ENCODE data around the gene SPATS1. TPM values are rescaled to one million over a fixed set of nuclear protein-coding genes. Genes with fewer than 3 reads are reported as not detected.

The SPATS1 gene
- total RNA-seq, 1 experiment from 2014 or later: not detected

GRCh38 chr6:44359973-44360372, 17.5 kb downstream of the SPATS1 start:
- ChIA-PET POLR2A (no interaction called here), CTCF (no interaction called here)
- Mint-ChIP-seq H3K4me3 (ENCODE audit: unreplicated experiment) (no peak overlapping the region), H3K27ac (ENCODE audit: low read depth, unreplicated experiment) (no peak overlapping the region), H3K36me3 (ENCODE audit: insufficient read depth, unreplicated experiment) (no peaks in the 10 kb centered on the region), H3K4me1 (ENCODE audit: insufficient read depth, unreplicated experiment) (peaks cover 4% of the 10 kb centered on the region), H3K9me3 (ENCODE audit: unreplicated experiment) (no peaks in the 10 kb centered on the region), H3K27me3 (ENCODE audit: insufficient read depth, unreplicated experiment) (peaks cover 59% of the 10 kb centered on the region)
- no peak for TF ChIP-seq CTCF (IDR thresholded peaks at IDR 0.05; ENCODE audit: unreplicated experiment)
- intact Hi-C loops (cut with micrococcal nuclease): no loop called here
- DNase-seq (ENCODE audit: unreplicated experiment): no peak
- no TSS peak for BruUV-seq (replicated peaks)

- Mint-ChIP-seq H3K36me3 (ENCODE audit: insufficient read depth, unreplicated experiment) (no peaks in the 10 kb centered on the region), H3K4me3 (ENCODE audit: unreplicated experiment) (no peak overlapping the region), H3K27me3 (ENCODE audit: insufficient read depth, unreplicated experiment) (peaks cover 44% of the 10 kb centered on the region), H3K27ac (ENCODE audit: low read depth, unreplicated experiment) (no peak overlapping the region), H3K9me3 (ENCODE audit: unreplicated experiment) (no peaks in the 10 kb centered on the region), H3K4me1 (ENCODE audit: insufficient read depth, unreplicated experiment) (peaks cover 4% of the 10 kb centered on the region)
- ChIA-PET POLR2A (interaction anchor here (0.7 kb wide), 1 partner anchor 21 kb away, joined by 3 read pairs; no protein-coding TSS in a partner anchor), CTCF (no interaction called here)
- no TSS peak for BruUV-seq (replicated peaks)
- intact Hi-C loops (cut with micrococcal nuclease): no loop called here
- DNase-seq (ENCODE audit: unreplicated experiment): no peak
- TF ChIP-seq CTCF (IDR thresholded peaks at IDR 0.05; ENCODE audit: unreplicated experiment): no peak
Observed at GRCh38 chr6:44361947-44362346, 19.5 kb downstream of the SPATS1 start.

GRCh38 chr6:44363377-44363926, 21.0 kb downstream of the SPATS1 start:
- intact Hi-C loops (cut with micrococcal nuclease): no loop called here
- peaks cover 36% of the 10 kb centered on the region for H3K27me3 Mint-ChIP-seq (ENCODE audit: insufficient read depth, unreplicated experiment)
- peaks cover 4% of the 10 kb centered on the region for H3K4me1 Mint-ChIP-seq (ENCODE audit: insufficient read depth, unreplicated experiment)
- CTCF ChIA-PET: no interaction called here
- no peaks in the 10 kb centered on the region for H3K9me3 Mint-ChIP-seq (ENCODE audit: unreplicated experiment)
- POLR2A ChIA-PET: no interaction called here
- BruUV-seq (replicated peaks): no TSS peak
- no peak for DNase-seq (ENCODE audit: unreplicated experiment)
- no peak overlapping the region for H3K4me3 Mint-ChIP-seq (ENCODE audit: unreplicated experiment)
- no peaks in the 10 kb centered on the region for H3K36me3 Mint-ChIP-seq (ENCODE audit: insufficient read depth, unreplicated experiment)
- H3K27ac Mint-ChIP-seq (ENCODE audit: low read depth, unreplicated experiment): no peak overlapping the region
- no peak for TF ChIP-seq CTCF (IDR thresholded peaks at IDR 0.05; ENCODE audit: unreplicated experiment)

- BruUV-seq (replicated peaks): no TSS peak
- DNase-seq (ENCODE audit: unreplicated experiment): no peak
- no peak for TF ChIP-seq CTCF (IDR thresholded peaks at IDR 0.05; ENCODE audit: unreplicated experiment)
- H3K4me3 Mint-ChIP-seq (ENCODE audit: unreplicated experiment): no peak overlapping the region
- peaks cover 26% of the 10 kb centered on the region for H3K27me3 Mint-ChIP-seq (ENCODE audit: insufficient read depth, unreplicated experiment)
- peaks cover 4% of the 10 kb centered on the region for H3K4me1 Mint-ChIP-seq (ENCODE audit: insufficient read depth, unreplicated experiment)
- H3K9me3 Mint-ChIP-seq (ENCODE audit: unreplicated experiment): no peaks in the 10 kb centered on the region
- intact Hi-C loops (cut with micrococcal nuclease): no loop called here
- H3K27ac Mint-ChIP-seq (ENCODE audit: low read depth, unreplicated experiment): no peak overlapping the region
- no peaks in the 10 kb centered on the region for H3K36me3 Mint-ChIP-seq (ENCODE audit: insufficient read depth, unreplicated experiment)
- CTCF ChIA-PET: interaction anchor here (0.6 kb wide), 2 partner anchors 28 to 268 kb away, joined by 3 to 4 read pairs; no protein-coding TSS in a partner anchor
- POLR2A ChIA-PET: no interaction called here
Observed at GRCh38 chr6:44366781-44367180, 24.3 kb downstream of the SPATS1 start.

Measured in MCF 10A (cell line).